SK-N-MC (cell line): ENCODE results near the gene TSSK6.

Source experiments
- EZH2 ChIP-seq: fragments of 200-600 bp; sonication (generic); IDR thresholded peaks from one replicate; pipeline ENCODE4 v1.6.1; 2017; ENCODE audit warnings: antibody characterized with exemption
- POLR2AphosphoS5 ChIP-seq: IDR thresholded peaks from 2 replicates; pipeline ENCODE4 v1.6.1; 2012; ENCODE audit warnings: mild to moderate bottlenecking, low read depth, low read length, borderline replicate concordance

- TF ChIP-seq POLR2AphosphoS5 (no peak), EZH2 (no peak)
These were observed 32.5 kb upstream of the TSSK6 start for GRCh38 chr19:19547674-19548336.
